ENCODE measurements around the gene ZFC3H1. TPM values are rescaled to one million over a fixed set of nuclear protein-coding genes. Genes with fewer than 3 reads are reported as not detected.

Gene ZFC3H1
- polyA plus RNA-seq, 1 donor (not counting 4 experiments of a cell fraction or from before 2014, with no cell fraction given): 56.3 TPM

DNA sequence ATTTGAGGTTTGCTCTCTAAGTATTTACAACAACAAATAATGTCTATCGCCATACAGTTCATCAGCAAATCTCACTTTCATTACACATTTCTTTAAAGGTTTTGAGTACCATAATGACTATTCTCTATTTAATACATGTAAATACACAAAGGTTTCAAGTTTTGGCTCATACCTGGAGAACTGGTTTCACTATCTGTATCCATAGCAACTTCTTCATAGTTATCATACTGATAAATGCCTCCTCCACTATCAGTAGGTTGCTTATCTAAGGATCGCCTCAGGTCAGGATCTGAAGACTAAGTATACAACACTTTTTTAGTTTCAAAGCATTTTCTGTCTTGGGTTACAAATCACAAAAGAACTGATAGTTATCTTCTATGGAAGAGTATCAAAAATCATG lies 21.4 kb downstream of the ZFC3H1 start:
- Histone ChIP-seq H3K4me3 (ENCODE audit: control insufficient read depth in 2 of 3, extremely low read depth in 1 of 3, insufficient read depth in 2 of 3, low read depth in 1 of 3, low read length in 3 of 3) (no peak overlapping the region), H3K9me3 (ENCODE audit: control insufficient read depth, low read depth, low read length) (no peaks in the 10 kb centered on the region), H4K20me1 (ENCODE audit: control insufficient read depth, extremely low read depth, insufficient read depth, low read length) (no peaks in the 10 kb centered on the region), H3K36me3 (ENCODE audit: control insufficient read depth in 2 of 2, extremely low read depth in 1 of 2, insufficient read depth in 2 of 2, low read length in 2 of 2) (peaks cover 19 to 24% of the 10 kb centered on the region in 2 experiments), H3K4me2 (ENCODE audit: control insufficient read depth, extremely low read depth, insufficient read depth, low read depth, low read length) (no peak overlapping the region), H3K9ac (ENCODE audit: control insufficient read depth, extremely low read depth, insufficient read depth, low read length) (no peak overlapping the region), H2AFZ (ENCODE audit: control insufficient read depth, low read length) (no peak overlapping the region), H3K79me2 (ENCODE audit: control insufficient read depth, insufficient read depth, low read length) (peaks cover 14% of the 10 kb centered on the region), H3K27me3 (ENCODE audit: control insufficient read depth, extremely low read depth, insufficient read depth, low read length) (no peaks in the 10 kb centered on the region), H3K27ac (ENCODE audit: control insufficient read depth, insufficient read depth, low read length) (no peak overlapping the region), H3K9me1 (ENCODE audit: control insufficient read depth, extremely low read depth, insufficient read depth, low read length) (no peaks in the 10 kb centered on the region), H3K4me1 (ENCODE audit: control insufficient read depth, extremely low read depth, insufficient read depth, low read length) (no peaks in the 10 kb centered on the region)
- DNase-seq (ENCODE audit: low read depth, low spot score) (no peak), FAIRE-seq (no peak)
- TF ChIP-seq EZH2 (IDR thresholded peaks at IDR 0.05; ENCODE audit: low read length): no peak
- TF ChIP-seq, protein P1, sequence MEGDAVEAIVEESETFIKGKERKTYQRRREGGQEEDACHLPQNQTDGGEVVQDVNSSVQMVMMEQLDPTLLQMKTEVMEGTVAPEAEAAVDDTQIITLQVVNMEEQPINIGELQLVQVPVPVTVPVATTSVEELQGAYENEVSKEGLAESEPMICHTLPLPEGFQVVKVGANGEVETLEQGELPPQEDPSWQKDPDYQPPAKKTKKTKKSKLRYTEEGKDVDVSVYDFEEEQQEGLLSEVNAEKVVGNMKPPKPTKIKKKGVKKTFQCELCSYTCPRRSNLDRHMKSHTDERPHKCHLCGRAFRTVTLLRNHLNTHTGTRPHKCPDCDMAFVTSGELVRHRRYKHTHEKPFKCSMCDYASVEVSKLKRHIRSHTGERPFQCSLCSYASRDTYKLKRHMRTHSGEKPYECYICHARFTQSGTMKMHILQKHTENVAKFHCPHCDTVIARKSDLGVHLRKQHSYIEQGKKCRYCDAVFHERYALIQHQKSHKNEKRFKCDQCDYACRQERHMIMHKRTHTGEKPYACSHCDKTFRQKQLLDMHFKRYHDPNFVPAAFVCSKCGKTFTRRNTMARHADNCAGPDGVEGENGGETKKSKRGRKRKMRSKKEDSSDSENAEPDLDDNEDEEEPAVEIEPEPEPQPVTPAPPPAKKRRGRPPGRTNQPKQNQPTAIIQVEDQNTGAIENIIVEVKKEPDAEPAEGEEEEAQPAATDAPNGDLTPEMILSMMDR (optimal IDR thresholded peaks at IDR 0.05 in 1 of 3, IDR thresholded peaks at IDR 0.05 in 1 of 3, conservative IDR thresholded peaks at IDR 0.05 in 1 of 3; ENCODE audit: extremely low read depth in 1 of 3, insufficient read depth in 2 of 3, low read length in 3 of 3): no peak
- dilution Hi-C loops (cut with MboI; ENCODE audit: extremely low pct_ligation_motif_present, low sequenced_read_pairs): no loop called here

DNA sequence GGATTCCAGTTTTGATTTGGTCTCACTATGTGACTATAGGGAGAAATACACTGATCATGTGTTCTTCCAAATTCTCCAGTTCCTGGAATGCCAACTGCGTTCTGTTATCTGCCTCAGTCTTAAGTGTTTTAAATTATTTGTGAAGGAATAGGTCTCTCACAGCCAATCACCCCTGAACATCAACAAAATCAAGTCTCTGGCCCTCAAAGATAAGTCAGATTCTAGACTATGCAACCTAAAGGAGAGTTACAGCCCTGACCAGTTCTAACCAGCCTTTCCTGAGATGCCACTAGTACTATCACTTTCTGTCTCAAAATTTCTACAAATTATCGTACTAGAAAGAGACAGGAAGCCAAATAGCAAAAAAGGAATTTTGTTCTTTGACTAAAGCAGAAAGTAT lies 22.3 kb downstream of the ZFC3H1 start:
- H3K4me2 ChIP-seq (ENCODE audit: control insufficient read depth, extremely low read depth, insufficient read depth, low read depth, low read length): no peak overlapping the region
- H3K9me3 ChIP-seq (ENCODE audit: control insufficient read depth, low read depth, low read length): no peaks in the 10 kb centered on the region
- H3K79me2 ChIP-seq (ENCODE audit: control insufficient read depth, insufficient read depth, low read length): peaks cover 8% of the 10 kb centered on the region
- H3K9ac ChIP-seq (ENCODE audit: control insufficient read depth, extremely low read depth, insufficient read depth, low read length): no peak overlapping the region
- H3K36me3 ChIP-seq (ENCODE audit: control insufficient read depth in 2 of 2, extremely low read depth in 1 of 2, insufficient read depth in 2 of 2, low read length in 2 of 2): peaks cover 18 to 21% of the 10 kb centered on the region in 2 experiments
- H4K20me1 ChIP-seq (ENCODE audit: control insufficient read depth, extremely low read depth, insufficient read depth, low read length): no peaks in the 10 kb centered on the region
- DNase-seq (ENCODE audit: low read depth, low spot score) (no peak), FAIRE-seq (no peak)
- dilution Hi-C loops (cut with MboI; ENCODE audit: extremely low pct_ligation_motif_present, low sequenced_read_pairs): no loop called here
- TF ChIP-seq EZH2 (IDR thresholded peaks at IDR 0.05; ENCODE audit: low read length): no peak
- TF ChIP-seq, protein P1 (optimal IDR thresholded peaks at IDR 0.05 in 1 of 3, IDR thresholded peaks at IDR 0.05 in 1 of 3, conservative IDR thresholded peaks at IDR 0.05 in 1 of 3; ENCODE audit: extremely low read depth in 1 of 3, insufficient read depth in 2 of 3, low read length in 3 of 3): no peak
- H3K9me1 ChIP-seq (ENCODE audit: control insufficient read depth, extremely low read depth, insufficient read depth, low read length): no peaks in the 10 kb centered on the region
- H3K4me3 ChIP-seq (ENCODE audit: control insufficient read depth in 2 of 3, extremely low read depth in 1 of 3, insufficient read depth in 2 of 3, low read depth in 1 of 3, low read length in 3 of 3): no peak overlapping the region
- no peaks in the 10 kb centered on the region for H3K4me1 ChIP-seq (ENCODE audit: control insufficient read depth, extremely low read depth, insufficient read depth, low read length)
- H3K27ac ChIP-seq (ENCODE audit: control insufficient read depth, insufficient read depth, low read length): no peak overlapping the region
- no peak overlapping the region for H2AFZ ChIP-seq (ENCODE audit: control insufficient read depth, low read length)
- H3K27me3 ChIP-seq (ENCODE audit: control insufficient read depth, extremely low read depth, insufficient read depth, low read length): no peaks in the 10 kb centered on the region

Data from keratinocyte (primary cell).